IMR-90 (cell line): Measurements from ENCODE around the gene ADAMTS10. TPM values are rescaled to one million over a fixed set of nuclear protein-coding genes. Genes with fewer than 3 reads are reported as not detected.

Source experiments
- ATAC-seq: fragments of 200-7000 bp; cut with Tn5 transposase; 2 replicates; pipeline ENCODE4 v1.9.1; 2020; ENCODE audit warnings: low read depth, mild to moderate bottlenecking, moderate library complexity
- BruUV-seq: library from RNA; stranded (reverse); fragments of 400-500 nt; replicated peaks from 2 replicates; lab custom pipeline; 2021; lab: Mats Ljungman, UMichigan
- CTCF ChIA-PET: fragments of 300-600 bp; formaldehyde crosslinking; extraction: SDS; loops from one replicate; lab custom pipeline; 2021; ENCODE audit warnings: antibody characterized with exemption; lab: Yijun Ruan, JAX
- POLR2A ChIA-PET: fragments of 300-600 bp; sonication (Branson Sonifier 250); formaldehyde crosslinking; loops from one replicate; lab custom pipeline; 2022; ENCODE audit warnings: antibody characterized with exemption; ENCODE audit not compliant: unreplicated experiment; lab: Charles Lee
- DNase-seq: peaks from one replicate; pipeline ENCODE4 v3.0.0; 2013
- H2AFZ ChIP-seq: replicated peaks from 2 replicates; pipeline ENCODE3; 2013; ENCODE audit warnings: low read length, mild to moderate bottlenecking; ENCODE audit not compliant: poor library complexity
- H2AK5ac ChIP-seq: 2 replicates; pipeline ENCODE4 v1.6.1; 2013; ENCODE audit warnings: low read depth, low read length, inconsistent platforms
- H2AK9ac ChIP-seq: replicated peaks from 2 replicates; pipeline ENCODE3; 2013; ENCODE audit warnings: mild to moderate bottlenecking, low read depth, low read length, moderate library complexity; ENCODE audit not compliant: poor library complexity
- H2BK120ac ChIP-seq: 2 replicates; pipeline ENCODE4 v1.6.1; 2013; ENCODE audit warnings: low read depth, low read length, inconsistent platforms
- H2BK15ac ChIP-seq: 3 replicates; pipeline ENCODE4 v1.6.1; 2013; ENCODE audit warnings: low read depth, low read length, inconsistent platforms
- H2BK20ac ChIP-seq: 2 replicates; pipeline ENCODE4 v1.6.1; 2013; ENCODE audit warnings: low read depth, mild to moderate bottlenecking, inconsistent platforms, low read length, moderate library complexity
- H2BK5ac ChIP-seq: 2 replicates; pipeline ENCODE4 v1.6.1; 2013; ENCODE audit warnings: mild to moderate bottlenecking, low read depth, low read length, inconsistent platforms; ENCODE audit not compliant: poor library complexity, severe bottlenecking
- H3K14ac ChIP-seq: replicated peaks from 2 replicates; pipeline ENCODE4 v1.6.1; 2013; ENCODE audit warnings: low read depth, low read length, inconsistent platforms
- H3K18ac ChIP-seq: 2 replicates; pipeline ENCODE4 v1.6.1; 2013; ENCODE audit warnings: low read depth, low read length, control low read depth
- H3K23ac ChIP-seq: 2 replicates; pipeline ENCODE4 v1.6.1; 2013; ENCODE audit warnings: low read depth, low read length, inconsistent platforms
- H3K27ac ChIP-seq: 2 replicates; pipeline ENCODE4 v1.5.1; 2013; ENCODE audit warnings: mild to moderate bottlenecking, control low read depth, low read length; ENCODE audit not compliant: insufficient read depth
- H3K27me3 ChIP-seq: 2 replicates; pipeline ENCODE4 v1.6.1; 2013; ENCODE audit warnings: low read length; ENCODE audit not compliant: control insufficient read depth, insufficient read depth
- H3K36me3 ChIP-seq: 2 replicates; pipeline ENCODE4 v1.6.1; 2013; ENCODE audit warnings: low read length, mixed read lengths; ENCODE audit not compliant: control insufficient read depth, insufficient read depth
- H3K4ac ChIP-seq: 2 replicates; pipeline ENCODE4 v1.6.1; 2013; ENCODE audit warnings: low read depth, low read length, inconsistent platforms
- H3K4me1 ChIP-seq: 2 replicates; pipeline ENCODE4 v1.6.1; 2013; ENCODE audit warnings: low read length, mixed read lengths; ENCODE audit not compliant: control insufficient read depth, insufficient read depth
- H3K4me2 ChIP-seq: 2 replicates; pipeline ENCODE4 v1.6.1; 2013; ENCODE audit warnings: low read depth, mild to moderate bottlenecking, control low read depth, low read length, moderate library complexity
- H3K4me3 ChIP-seq: 2 replicates; pipeline ENCODE4 v1.5.1; 2013; ENCODE audit warnings: low read depth, mild to moderate bottlenecking, control low read depth, low read length, moderate library complexity; ENCODE audit not compliant: insufficient read depth
- H3K56ac ChIP-seq: 2 replicates; pipeline ENCODE4 v1.6.1; 2013; ENCODE audit warnings: low read length, inconsistent platforms; ENCODE audit not compliant: insufficient read depth; ENCODE audit errors: extremely low read depth
- H3K79me1 ChIP-seq, 2 experiments: 2 replicates each; pipeline ENCODE4 v1.6.1; 2013; ENCODE audit warnings: low read length in 2 of 2, inconsistent platforms in 1 of 2, low read depth in 1 of 2
- H3K9ac ChIP-seq: 2 replicates; pipeline ENCODE4 v1.6.1; 2013; ENCODE audit warnings: low read depth, low read length, control low read depth
- H3K9me1 ChIP-seq: 2 replicates; pipeline ENCODE4 v1.6.1; 2013; ENCODE audit warnings: low read length, inconsistent platforms; ENCODE audit not compliant: insufficient read depth
- H3K9me3 ChIP-seq: 2 replicates; pipeline ENCODE4 v1.6.1; 2013; ENCODE audit warnings: low read length; ENCODE audit not compliant: control insufficient read depth, insufficient read depth
- H4K20me1 ChIP-seq: 2 replicates; pipeline ENCODE4 v1.6.1; 2013; ENCODE audit warnings: low read length, inconsistent platforms; ENCODE audit not compliant: insufficient read depth
- H4K5ac ChIP-seq: 2 replicates; pipeline ENCODE4 v1.6.1; 2013; ENCODE audit warnings: mild to moderate bottlenecking, low read depth, low read length, control low read depth
- H4K8ac ChIP-seq, 2 experiments: 2 replicates each; pipeline ENCODE4 v1.6.1; 2013; ENCODE audit warnings: low read depth in 2 of 2, low read length in 2 of 2, control low read depth in 1 of 2, inconsistent platforms in 1 of 2
- H4K91ac ChIP-seq: 2 replicates; pipeline ENCODE4 v1.6.1; 2013; ENCODE audit warnings: low read depth, low read length, inconsistent platforms; ENCODE audit not compliant: insufficient read depth
- CHD1 ChIP-seq: IDR thresholded peaks from 2 replicates; pipeline ENCODE4 v1.6.1; 2012; ENCODE audit warnings: low read depth, low read length, improper control_type of control experiment
- FOS ChIP-seq: fragments of 150-350 bp; IDR thresholded peaks from 2 replicates; pipeline ENCODE4 v1.6.1; 2016; ENCODE audit warnings: low read depth, low read length
- MAZ ChIP-seq: IDR thresholded peaks from 2 replicates; pipeline ENCODE4 v1.6.1; 2012; ENCODE audit warnings: low read depth, mild to moderate bottlenecking, low read length, improper control_type of control experiment, moderate library complexity, borderline replicate concordance
- MXI1 ChIP-seq: IDR thresholded peaks from 2 replicates; pipeline ENCODE4 v1.6.1; 2012; ENCODE audit warnings: low read depth, mild to moderate bottlenecking, low read length, moderate library complexity, borderline replicate concordance
- POLR2A ChIP-seq: IDR thresholded peaks from 2 replicates; pipeline ENCODE4 v1.6.1; 2012; ENCODE audit warnings: mild to moderate bottlenecking, low read depth, low read length
- RFX5 ChIP-seq: IDR thresholded peaks from 2 replicates; pipeline ENCODE4 v1.8.0; 2012; ENCODE audit warnings: low read depth, mild to moderate bottlenecking, low read length, moderate library complexity
- WGBS, 2 experiments: methylation state at CpG; one replicate each; pipeline versions ENCODE4 v1.1.5 to v1.1.7; 2013; ENCODE audit warnings: missing lambda C conversion rate in 2 of 2; ENCODE audit not compliant: insufficient read length in 1 of 2; ENCODE audit errors: extremely low coverage in 2 of 2; 5-methylcytosine and 5-hydroxymethylcytosine counted together
- dilution Hi-C: fragments of 300-500 bp; cut with HindIII; formaldehyde crosslinking; loops from one replicate; pipeline ENCODE4 v1.14.3; 2018; ENCODE audit warnings: low sequenced_read_pairs; ENCODE audit not compliant: unreplicated experiment
- in situ Hi-C: fragments of 300-500 bp; cut with MboI; formaldehyde crosslinking; loops from 3 replicates; pipeline ENCODE4 v1.14.3; 2019; ENCODE audit warnings: low sequenced_read_pairs, inconsistent platforms, mixed read lengths
- intact Hi-C: fragments of 100-400 bp; cut with micrococcal nuclease; formaldehyde crosslinking; loops from 2 replicates; pipeline ENCODE4 v1.10.0; 2022
- polyA plus RNA-seq, 3 experiments: library from polyadenylated mRNA; depleted of rRNA; stranded (reverse); fragments of >200 nt; gene quantifications; 2 replicates each; pipeline ENCODE4 v1.2.3, GENCODE V29; 2012; ENCODE audit warnings: low replicate concordance in 1 of 3
- total RNA-seq: library from RNA; depleted of rRNA; stranded (reverse); fragments of >200 nt; gene quantifications from 2 replicates; pipeline ENCODE4 v1.2.3, GENCODE V29; 2012

Gene ADAMTS10
- total and polyA plus RNA-seq, 2 of the 4 experiments (the other 2 are of a cell fraction) = 3.4 to 11.5 TPM

- H3K56ac ChIP-seq = no peak overlapping the region
- 0 out of 2 replicates have a peak overlapping the region, but pooled peaks have one; percentile 56 for H3K23ac ChIP-seq
- H2BK120ac ChIP-seq = no peak overlapping the region
- H4K5ac ChIP-seq = no peak overlapping the region
- ATAC-seq = peak; percentile 94
- peak; percentile 95 for DNase-seq
- intact Hi-C loops = no loop called here
- H3K4me1 ChIP-seq = no peaks in the 10 kb centered on the region
- H3K9me1 ChIP-seq = 0 out of 2 replicates have a peak, but pooled peaks cover 2% of the 10 kb centered on the region
- peak overlapping the region; percentile 42 for H3K4me3 ChIP-seq
- H3K27ac ChIP-seq = no peak overlapping the region
- peak overlapping the region in 1 of 2 experiments; percentile 22; a peak in 1 of 4 replicates for H4K8ac ChIP-seq
- in situ Hi-C loops = no loop called here
- H4K91ac ChIP-seq = no peak overlapping the region
- ChIA-PET POLR2A (no interaction called here), CTCF (no interaction called here)
- H2BK5ac ChIP-seq = no peak overlapping the region
- H2AFZ ChIP-seq = peak overlapping the region; percentile 94
- H3K18ac ChIP-seq = no peak overlapping the region
- peak overlapping the region; percentile 71 for H3K4me2 ChIP-seq
- no peaks in the 10 kb centered on the region for H3K9me3 ChIP-seq
- H2BK20ac ChIP-seq = no peak overlapping the region
- peaks cover 10% of the 10 kb centered on the region; the same call in 1 of the 2 replicates for H3K36me3 ChIP-seq
- H3K79me1 ChIP-seq = no peaks in the 10 kb centered on the region
- H4K20me1 ChIP-seq = peaks cover 6% of the 10 kb centered on the region; the same call in 1 of the 2 replicates
- H3K4ac ChIP-seq = no peak overlapping the region
- dilution Hi-C loops = no loop called here
- no peak overlapping the region for H3K9ac ChIP-seq
- TF ChIP-seq FOS = no peak
- no peak for TF ChIP-seq CHD1
- peak; percentile 17; the same call in 1 of the 2 replicates for TF ChIP-seq MXI1
- TF ChIP-seq RFX5 = no peak
- 0 out of 2 replicates have a peak, but pooled peaks have one; percentile 36 for TF ChIP-seq POLR2A
- peak; percentile 49; the same call in 1 of the 2 replicates for TF ChIP-seq MAZ
- H3K14ac ChIP-seq = 0 out of 2 replicates have a peak overlapping the region, but pooled peaks have one; percentile 48
- H3K27me3 ChIP-seq = peaks cover 2% of the 10 kb centered on the region; the same call in 1 of the 2 replicates
- peak overlapping the region; percentile 74 for H2AK9ac ChIP-seq
- BruUV-seq = no TSS peak
- no peak overlapping the region for H2BK15ac ChIP-seq
- WGBS, 2 experiments = 1% methylated on average over 45 of the region's 55 CpGs; no CpG with 5 or more reads in 1 of the 2 experiments
- H2AK5ac ChIP-seq = peak overlapping the region; percentile 12; the same call in 1 of the 2 replicates
Observed at GRCh38 chr19:8592231-8593009, 18.1 kb downstream of the ADAMTS10 start.
